Duodenal mucosa (tissue), 2 donors: ENCODE data around the gene TNFRSF12A.

Experiments
- H3K27ac ChIP-seq: one replicate; pipeline ENCODE4 v1.7.0; 2013; ENCODE audit warnings: low read depth, low read length
- H3K27me3 ChIP-seq, 2 donors: one replicate each; pipeline ENCODE4 v1.7.0; 2013; ENCODE audit warnings: low read length in 2 of 2, control low read depth in 1 of 2; ENCODE audit not compliant: insufficient read depth in 2 of 2, control insufficient read depth in 1 of 2
- H3K36me3 ChIP-seq, 2 donors: one replicate each; pipeline ENCODE4 v1.7.0; 2013; ENCODE audit warnings: low read length in 2 of 2, control low read depth in 1 of 2; ENCODE audit not compliant: insufficient read depth in 2 of 2, control insufficient read depth in 1 of 2
- H3K4me1 ChIP-seq, 2 donors: one replicate each; pipeline ENCODE4 v1.7.0; 2013; ENCODE audit warnings: low read length in 2 of 2, control low read depth in 1 of 2; ENCODE audit not compliant: insufficient read depth in 2 of 2, control insufficient read depth in 1 of 2
- H3K4me3 ChIP-seq, 2 donors: one replicate each; pipeline ENCODE4 v1.7.0; 2013; ENCODE audit warnings: low read length in 2 of 2, low read depth in 1 of 2
- H3K9ac ChIP-seq, 2 donors: one replicate each; pipeline ENCODE4 v1.7.0; 2013; ENCODE audit warnings: low read length in 2 of 2, low read depth in 1 of 2
- H3K9me3 ChIP-seq, 2 donors: one replicate each; pipeline ENCODE4 v1.7.0; 2013; ENCODE audit warnings: low read length in 2 of 2, control low read depth in 1 of 2; ENCODE audit not compliant: control insufficient read depth in 1 of 2

The TNFRSF12A gene

GRCh38 chr16:3010510-3010909 lies 9.7 kb upstream of the TNFRSF12A start:
- Histone ChIP-seq H3K9me3 (no peaks in the 10 kb centered on the region), H3K36me3 (no peaks in the 10 kb centered on the region), H3K4me1 (peaks cover 33 to 56% of the 10 kb centered on the region in 2 donors), H3K9ac (no peak overlapping the region), H3K27me3 (peaks cover 0 to 5% of the 10 kb centered on the region in 2 donors), H3K4me3 (no peak overlapping the region), H3K27ac (no peak overlapping the region)

GRCh38 chr16:3012246-3012645 lies 7.9 kb upstream of the TNFRSF12A start:
- H3K4me3 ChIP-seq, result no peak overlapping the region
- peaks cover 24 to 42% of the 10 kb centered on the region in 2 donors for H3K4me1 ChIP-seq
- peaks cover 0 to 5% of the 10 kb centered on the region in 2 donors for H3K27me3 ChIP-seq
- H3K27ac ChIP-seq, result no peak overlapping the region
- H3K9me3 ChIP-seq, result no peaks in the 10 kb centered on the region
- H3K36me3 ChIP-seq, result no peaks in the 10 kb centered on the region
- no peak overlapping the region for H3K9ac ChIP-seq

GRCh38 chr16:3012828-3013420 lies 7.2 kb upstream of the TNFRSF12A start, which contains the start of gene CLDN9:
TSS of gene CLDN9 (plus strand) at chr16:3012923. CDS start at chr16:3013363, 440 bp downstream.
- Histone ChIP-seq H3K4me1 (peaks cover 17 to 35% of the 10 kb centered on the region in 2 donors), H3K27ac (no peak within 1 kb of the TSS), H3K27me3 (peaks cover 0 to 5% of the 10 kb centered on the region in 2 donors), H3K4me3 (no peak within 1 kb of the TSS), H3K36me3 (no peaks in the 10 kb centered on the region), H3K9ac (no peak within 1 kb of the TSS), H3K9me3 (no peaks in the 10 kb centered on the region)

GRCh38 chr16:3013491-3013951 lies 6.6 kb upstream of the TNFRSF12A start:
- no peaks in the 10 kb centered on the region for H3K36me3 ChIP-seq
- no peak overlapping the region for H3K4me3 ChIP-seq
- no peaks in the 10 kb centered on the region for H3K9me3 ChIP-seq
- H3K4me1 ChIP-seq, result peaks cover 16 to 29% of the 10 kb centered on the region in 2 donors
- H3K27ac ChIP-seq, result no peak overlapping the region
- no peak overlapping the region for H3K9ac ChIP-seq
- H3K27me3 ChIP-seq, result peaks cover 0 to 5% of the 10 kb centered on the region in 2 donors

GRCh38 chr16:3013998-3014690 lies 6.0 kb upstream of the TNFRSF12A start:
- no peak overlapping the region for H3K27ac ChIP-seq
- peaks cover 13 to 23% of the 10 kb centered on the region in 2 donors for H3K4me1 ChIP-seq
- H3K9me3 ChIP-seq, result no peaks in the 10 kb centered on the region
- no peak overlapping the region for H3K9ac ChIP-seq
- H3K36me3 ChIP-seq, result no peaks in the 10 kb centered on the region
- peaks cover 0 to 5% of the 10 kb centered on the region in 2 donors for H3K27me3 ChIP-seq
- no peak overlapping the region for H3K4me3 ChIP-seq

GRCh38 chr16:3014971-3015370 lies 5.2 kb upstream of the TNFRSF12A start:
- H3K9me3 ChIP-seq, result no peaks in the 10 kb centered on the region
- H3K36me3 ChIP-seq, result no peaks in the 10 kb centered on the region
- peaks cover 13 to 23% of the 10 kb centered on the region in 2 donors for H3K4me1 ChIP-seq
- H3K27ac ChIP-seq, result no peak overlapping the region
- no peak overlapping the region for H3K4me3 ChIP-seq
- peaks cover 0 to 5% of the 10 kb centered on the region in 2 donors for H3K27me3 ChIP-seq
- H3K9ac ChIP-seq, result no peak overlapping the region

- peaks cover 0 to 5% of the 10 kb centered on the region in 2 donors for H3K27me3 ChIP-seq
- no peak overlapping the region for H3K9ac ChIP-seq
- H3K4me1 ChIP-seq, result peaks cover 13 to 21% of the 10 kb centered on the region in 2 donors
- H3K36me3 ChIP-seq, result no peaks in the 10 kb centered on the region
- no peaks in the 10 kb centered on the region for H3K9me3 ChIP-seq
- no peak overlapping the region for H3K27ac ChIP-seq
- no peak overlapping the region for H3K4me3 ChIP-seq
Measured at GRCh38 chr16:3015865-3016521, 4.2 kb upstream of the TNFRSF12A start.

- Histone ChIP-seq H3K27ac (no peak overlapping the region), H3K4me1 (peaks cover 16 to 30% of the 10 kb centered on the region in 2 donors), H3K9me3 (no peaks in the 10 kb centered on the region), H3K27me3 (peaks cover 0 to 5% of the 10 kb centered on the region in 2 donors), H3K9ac (no peak overlapping the region), H3K36me3 (no peaks in the 10 kb centered on the region), H3K4me3 (no peak overlapping the region)
Measured at GRCh38 chr16:3017344-3017743, 2.8 kb upstream of the TNFRSF12A start.

GRCh38 chr16:3017794-3018506 lies 2.2 kb upstream of the TNFRSF12A start, which contains the start of gene CLDN6:
TSS of gene CLDN6 (minus strand) at chr16:3018183. CDS start at chr16:3016021, 2,162 bp downstream.
- Histone ChIP-seq H3K4me1 (peaks cover 20 to 34% of the 10 kb centered on the region in 2 donors), H3K9ac (no peak within 1 kb of the TSS), H3K9me3 (no peaks in the 10 kb centered on the region), H3K27me3 (peaks cover 0 to 3% of the 10 kb centered on the region in 2 donors), H3K27ac (no peak within 1 kb of the TSS), H3K36me3 (no peaks in the 10 kb centered on the region), H3K4me3 (no peak within 1 kb of the TSS)
